Spleen (tissue), 11 donors: ENCODE measurements around the gene PANX2. TPM values are rescaled to one million over a fixed set of nuclear protein-coding genes. Genes with fewer than 3 reads are reported as not detected.
"Not testable (repeated sequence)": the region's sequence is repeated elsewhere in the genome, so short reads cannot be mapped to it uniquely, and the experiment has no call there.

Experiments
- DNase-seq: peaks from one replicate; pipeline ENCODE4 v3.0.0-alpha.2; 2020
- H3K27ac ChIP-seq, 8 donors: fragments of 200-600 bp; sonication (generic) in 7 of 8; 1 replicate in 4 of 8; 2 replicates in 4 of 8; pipeline versions ENCODE4 v1.5.0 to v1.8.0; 2016 to 2021; ENCODE audit warnings: inconsistent platforms in 4 of 8, mild to moderate bottlenecking in 4 of 8, moderate library complexity in 1 of 8
- H3K27me3 ChIP-seq, 7 donors: fragments of 200-600 bp; sonication (generic) in 6 of 7; replicated peaks in 1 of 7; 1 replicate in 4 of 7; 2 replicates in 3 of 7; pipeline versions ENCODE4 v1.5.0 to v1.8.0; 2016 to 2021; ENCODE audit warnings: inconsistent platforms in 3 of 7, mild to moderate bottlenecking in 1 of 7
- H3K36me3 ChIP-seq, 6 donors: fragments of 200-600 bp; sonication (generic) in 5 of 6; 1 replicate in 4 of 6; 2 replicates in 2 of 6; pipeline versions ENCODE4 v1.5.0 to v1.8.0; 2016 to 2021; ENCODE audit warnings: inconsistent platforms in 2 of 6
- H3K4me1 ChIP-seq, 6 donors: fragments of 200-600 bp; sonication (generic) in 5 of 6; 1 replicate in 3 of 6; 2 replicates in 3 of 6; pipeline versions ENCODE4 v1.5.0 to v1.8.0; 2016 to 2021; ENCODE audit warnings: inconsistent platforms in 3 of 6
- H3K4me3 ChIP-seq, 8 donors: fragments of 200-600 bp; sonication (generic) in 7 of 8; 1 replicate in 4 of 8; 2 replicates in 4 of 8; pipeline versions ENCODE4 v1.5.0 to v1.8.0; 2016 to 2021; ENCODE audit warnings: inconsistent platforms in 4 of 8, mild to moderate bottlenecking in 4 of 8, moderate library complexity in 2 of 8
- H3K9me3 ChIP-seq, 8 donors: fragments of 200-600 bp; sonication (generic) in 7 of 8; 1 replicate in 4 of 8; 2 replicates in 4 of 8; pipeline versions ENCODE4 v1.5.0 to v1.8.0; 2016 to 2021; ENCODE audit warnings: inconsistent platforms in 4 of 8
- POLR2A ChIP-seq, 3 donors: fragments of 450-650 bp; IDR thresholded peaks; one replicate each; pipeline ENCODE4 v1.5.1; 2017; ENCODE audit warnings: antibody characterized with exemption in 3 of 3, mild to moderate bottlenecking in 1 of 3
- POLR2AphosphoS5 ChIP-seq, 3 donors: sonication (generic); formaldehyde crosslinking; IDR thresholded peaks; one replicate each; pipeline ENCODE4 v1.5.1; 2017; ENCODE audit warnings: antibody characterized with exemption in 3 of 3
- WGBS, 5 donors: extraction: QIAGEN DNeasy Blood & Tissue Kit in 3 of 5; methylation state at CpG; one replicate each; pipeline versions ENCODE4 v1.1.5 to v1.1.7; 2013 to 2018; 5-methylcytosine and 5-hydroxymethylcytosine counted together
- intact Hi-C: fragments of 100-400 bp; cut with DNase I; formaldehyde crosslinking; loops from one replicate; pipeline ENCODE4 v1.15.0; 2023; ENCODE audit warnings: low total_unique reads
- polyA plus RNA-seq, 3 donors: library from polyadenylated mRNA; stranded (reverse); fragments of 200-250 nt; gene quantifications; one replicate each; pipeline ENCODE4 v1.2.1, GENCODE V29; 2013
- total RNA-seq, 7 donors: library from RNA; depleted of rRNA in 3 of 7; stranded (reverse); fragments of >200 nt in 3 of 7; fragmentation: NEBNext Ultra II Directional in 4 of 7; extraction: Animal tissue kit (Norgen Biotek cat#: 25700) in 4 of 7; gene quantifications; one replicate each; pipeline versions ENCODE4 v1.1.0 to v1.2.1, GENCODE V29; 2016 to 2021
- TF ChIP-seq, protein P1 (sequence below), 11 experiments: fragments of 200-600 bp in 7 of 11; fragments of 450-650 bp in 4 of 11; sonication (generic) in 4 of 11; IDR thresholded peaks in 8 of 11; conservative IDR thresholded peaks in 3 of 11; 1 replicate in 7 of 11; 2 replicates in 4 of 11; pipeline versions ENCODE4 v1.4.0 to v1.8.0; 2016 to 2021; ENCODE audit warnings: antibody characterized with exemption in 11 of 11, inconsistent platforms in 4 of 11, mild to moderate bottlenecking in 1 of 11
- donor health status: healthy with polysubstance abuse.
- donor health status: DM: no; HTN: no; CAD: no; lungs with moderate emphysema.
- donor health status: DM: no; HTN: no; CAD: no.
- donor health status: Bipolar disorder and iron deficiency.
- donor health status: healthy.
- donor health status: DM: no; HTN: no; CAD: no.
- donor health status: DM: yes; HTN: yes; CAD: no.

Gene PANX2
- total and polyA plus RNA-seq, 10 donors, result 0.11 to 4.6 (median 1.6) TPM

DNA sequence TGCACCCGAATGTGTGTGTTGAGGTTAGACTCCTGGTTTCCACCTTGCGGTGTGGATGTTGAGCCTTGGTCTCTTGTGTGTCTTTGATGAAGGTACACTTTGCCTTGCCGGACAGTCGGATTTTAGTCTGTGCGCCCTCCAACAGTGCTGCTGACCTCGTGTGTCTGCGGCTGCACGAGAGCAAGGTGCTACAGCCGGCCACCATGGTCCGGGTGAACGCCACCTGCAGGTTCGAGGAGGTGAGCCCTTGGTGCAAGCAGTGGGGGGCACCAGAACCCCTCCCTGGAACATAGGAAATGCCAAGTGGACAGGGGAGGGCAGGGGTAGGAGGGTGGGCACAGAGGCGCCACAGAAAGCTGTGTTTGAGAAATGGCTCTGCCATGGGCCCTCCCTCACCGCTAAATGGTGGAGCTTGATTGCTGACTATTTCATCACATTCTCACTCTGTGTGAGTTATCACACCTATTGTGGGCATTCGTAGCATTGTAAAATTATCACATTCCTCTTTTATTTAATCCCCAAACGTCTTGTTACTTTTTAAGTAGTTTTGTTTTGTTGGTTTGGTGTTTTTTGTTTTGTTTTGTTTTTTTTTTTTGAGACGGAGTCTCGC is 26.4 kb upstream of the PANX2 start:
- DNase-seq, result no peak
- Histone ChIP-seq H3K4me3 (no peak overlapping the region), H3K27me3 (peaks cover 0 to 32% (median 0%) of the 10 kb centered on the region in 7 donors), H3K4me1 (peaks cover 0 to 29% (median 6%) of the 10 kb centered on the region in 6 donors), H3K27ac (no peak overlapping the region), H3K36me3 (no peaks in the 10 kb centered on the region), H3K9me3 (no peaks in the 10 kb centered on the region)
- WGBS, 5 donors, result 79 to 89% (median 84%) methylated on average over 12 to 18 of the region's 18 CpGs
- intact Hi-C loops, result no loop called here
- TF ChIP-seq, protein P1, sequence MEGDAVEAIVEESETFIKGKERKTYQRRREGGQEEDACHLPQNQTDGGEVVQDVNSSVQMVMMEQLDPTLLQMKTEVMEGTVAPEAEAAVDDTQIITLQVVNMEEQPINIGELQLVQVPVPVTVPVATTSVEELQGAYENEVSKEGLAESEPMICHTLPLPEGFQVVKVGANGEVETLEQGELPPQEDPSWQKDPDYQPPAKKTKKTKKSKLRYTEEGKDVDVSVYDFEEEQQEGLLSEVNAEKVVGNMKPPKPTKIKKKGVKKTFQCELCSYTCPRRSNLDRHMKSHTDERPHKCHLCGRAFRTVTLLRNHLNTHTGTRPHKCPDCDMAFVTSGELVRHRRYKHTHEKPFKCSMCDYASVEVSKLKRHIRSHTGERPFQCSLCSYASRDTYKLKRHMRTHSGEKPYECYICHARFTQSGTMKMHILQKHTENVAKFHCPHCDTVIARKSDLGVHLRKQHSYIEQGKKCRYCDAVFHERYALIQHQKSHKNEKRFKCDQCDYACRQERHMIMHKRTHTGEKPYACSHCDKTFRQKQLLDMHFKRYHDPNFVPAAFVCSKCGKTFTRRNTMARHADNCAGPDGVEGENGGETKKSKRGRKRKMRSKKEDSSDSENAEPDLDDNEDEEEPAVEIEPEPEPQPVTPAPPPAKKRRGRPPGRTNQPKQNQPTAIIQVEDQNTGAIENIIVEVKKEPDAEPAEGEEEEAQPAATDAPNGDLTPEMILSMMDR (IDR thresholded peaks at IDR 0.05 in 8 of 11, conservative IDR thresholded peaks at IDR 0.05 in 3 of 11), result no peak
- TF ChIP-seq POLR2AphosphoS5 (IDR thresholded peaks at IDR 0.05) (no peak), POLR2A (IDR thresholded peaks at IDR 0.05) (no peak)

DNA sequence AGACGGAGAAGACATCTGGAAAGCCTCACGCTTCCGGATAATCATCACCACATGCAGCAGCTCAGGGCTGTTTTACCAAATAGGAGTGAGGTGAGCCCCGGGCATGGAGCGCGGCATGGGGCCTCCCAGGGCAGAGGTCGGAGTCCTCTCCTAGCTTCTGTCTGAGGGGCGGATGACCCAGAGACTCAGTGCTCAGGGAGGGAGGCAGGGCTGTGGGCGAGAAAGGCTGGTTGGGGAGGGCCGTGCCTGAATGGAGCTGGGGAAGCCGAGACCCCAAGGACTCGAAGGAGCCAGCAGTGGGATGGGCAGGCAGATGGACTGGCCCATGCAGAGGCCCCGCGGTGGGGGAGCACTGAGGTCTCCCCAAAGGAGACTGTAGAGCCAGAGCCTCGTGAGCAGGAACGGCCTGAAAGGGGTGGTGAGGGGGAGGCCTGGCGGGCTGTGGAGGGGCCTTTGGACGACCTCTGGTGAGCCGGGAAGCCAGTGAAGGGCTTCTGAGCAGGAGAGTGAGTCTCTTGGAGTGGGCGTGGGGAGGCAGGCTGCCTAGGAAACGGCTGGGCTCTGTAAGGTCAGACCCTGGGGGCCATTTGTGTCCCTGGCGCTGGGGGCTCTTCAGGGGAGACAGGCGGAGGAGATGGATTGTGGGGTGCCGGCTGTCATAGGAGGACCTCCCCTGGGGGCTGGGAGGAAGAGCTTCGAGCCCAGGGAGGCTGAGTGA is 24.7 kb upstream of the PANX2 start:
- H3K4me3 ChIP-seq, result no peak overlapping the region
- 67 to 81% (median 73%) methylated on average over 25 of the region's 25 CpGs for WGBS, 5 donors
- intact Hi-C loops, result no loop called here

DNA sequence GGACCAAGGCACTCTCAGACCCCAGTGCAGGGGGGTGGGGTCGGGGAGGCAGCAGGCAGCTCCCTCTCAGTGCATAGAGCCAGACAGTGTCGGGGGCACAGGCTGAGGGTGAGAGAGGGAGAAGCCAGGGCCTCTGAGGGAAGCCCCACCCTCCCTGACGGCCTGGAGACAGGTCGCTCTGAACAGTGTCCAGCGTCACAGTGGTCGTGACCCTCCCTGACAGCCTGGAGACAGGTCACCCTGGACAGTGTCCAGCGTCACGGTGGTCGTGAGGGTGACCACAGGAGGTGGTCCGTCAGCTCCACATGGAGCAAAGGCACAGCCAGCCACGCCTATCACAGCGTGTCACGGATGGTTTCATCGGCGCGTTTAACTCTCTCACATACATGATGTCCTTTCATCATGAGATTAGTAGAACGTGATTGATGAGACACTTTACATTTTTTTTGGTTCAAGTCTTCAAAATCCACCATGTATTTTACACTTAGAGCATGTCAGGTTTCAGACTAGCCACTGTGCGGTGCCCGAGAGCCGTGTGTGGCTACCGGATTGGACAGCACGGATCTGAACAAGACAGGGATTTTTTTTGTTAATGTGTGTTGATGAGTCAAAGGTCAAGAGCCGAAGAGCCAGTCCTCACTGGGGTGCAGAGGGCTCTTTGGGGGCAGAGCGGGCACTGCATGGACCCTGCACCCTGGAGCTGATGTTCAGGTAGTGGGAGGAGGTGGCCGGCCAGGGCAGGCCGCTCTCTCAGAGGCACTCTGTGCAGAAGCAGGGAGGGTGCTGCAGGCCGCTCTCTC is 23.9 kb upstream of the PANX2 start:
- 63 to 75% (median 67%) methylated on average over 23 to 27 of the region's 27 CpGs for WGBS, 5 donors
- intact Hi-C loops, result no loop called here

More for the DNA sequence above, 24.7 kb upstream of the PANX2 start:
- Histone ChIP-seq H3K36me3 (no peaks in the 10 kb centered on the region), H3K9me3 (no peaks in the 10 kb centered on the region), H3K4me1 (peaks cover 0 to 33% (median 9%) of the 10 kb centered on the region in 6 donors), H3K27me3 (peaks cover 0 to 44% (median 0%) of the 10 kb centered on the region in 7 donors), H3K27ac (no peak overlapping the region)
- no peak for DNase-seq
- TF ChIP-seq, protein P1 (IDR thresholded peaks at IDR 0.05 in 8 of 11, conservative IDR thresholded peaks at IDR 0.05 in 3 of 11), result no peak
- no peak for TF ChIP-seq POLR2A (IDR thresholded peaks at IDR 0.05)
- no peak for TF ChIP-seq POLR2AphosphoS5 (IDR thresholded peaks at IDR 0.05)

DNA sequence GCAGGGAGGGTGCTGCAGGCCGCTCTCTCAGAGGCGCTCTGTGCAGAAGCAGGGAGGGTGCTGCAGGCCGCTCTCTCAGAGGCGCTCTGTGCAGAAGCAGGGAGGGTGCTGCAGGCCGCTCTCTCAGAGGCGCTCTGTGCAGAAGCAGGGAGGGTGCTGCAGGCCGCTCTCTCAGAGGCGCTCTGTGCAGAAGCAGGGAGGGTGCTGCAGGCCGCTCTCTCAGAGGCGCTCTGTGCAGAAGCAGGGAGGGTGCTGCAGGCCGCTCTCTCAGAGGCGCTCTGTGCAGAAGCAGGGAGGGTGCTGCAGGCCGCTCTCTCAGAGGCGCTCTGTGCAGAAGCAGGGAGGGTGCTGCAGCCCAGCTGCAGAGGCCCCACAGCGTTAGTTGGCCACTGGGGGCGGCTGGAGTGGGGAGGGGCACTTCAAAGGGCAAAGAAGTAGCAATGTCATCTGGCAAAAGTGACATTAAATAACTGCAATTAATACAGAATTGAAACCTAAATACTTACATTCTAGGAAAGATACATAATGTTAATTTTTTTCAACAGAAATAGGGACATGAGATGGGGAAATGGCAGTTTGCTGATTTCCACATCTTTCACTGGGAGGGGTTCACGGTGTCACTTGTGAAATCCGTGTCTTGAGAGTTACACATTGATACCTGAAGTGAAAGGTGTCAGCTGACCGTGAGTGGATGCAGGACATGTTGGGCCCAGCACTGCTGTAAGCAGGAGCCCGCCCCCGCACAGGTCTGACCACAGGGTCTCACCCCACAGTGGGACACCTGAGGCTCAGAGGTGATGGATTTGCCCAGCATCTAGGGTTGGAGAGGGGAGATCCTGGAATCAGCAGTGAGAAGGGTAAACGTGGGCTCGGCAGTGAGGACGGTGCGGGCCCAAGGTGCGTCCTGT is 23.0 kb upstream of the PANX2 start:
- H3K4me3 ChIP-seq, DNase-seq, H3K36me3 ChIP-seq, H3K27ac ChIP-seq, intact Hi-C loops, H3K9me3 ChIP-seq: not testable (repeated sequence)
- peaks cover 0 to 33% (median 9%) of the 10 kb centered on the region in 6 donors for H3K4me1 ChIP-seq
- 45 to 80% (median 70%) methylated on average over 13 to 16 of the region's 26 CpGs for WGBS, 5 donors
- peaks cover 0 to 37% (median 0%) of the 10 kb centered on the region in 7 donors for H3K27me3 ChIP-seq

More for the DNA sequence above, 23.9 kb upstream of the PANX2 start:
- H3K36me3 ChIP-seq, result no peaks in the 10 kb centered on the region
- DNase-seq, result no peak
- no peak overlapping the region for H3K27ac ChIP-seq
- no peaks in the 10 kb centered on the region for H3K9me3 ChIP-seq
- H3K4me3 ChIP-seq, result no peak overlapping the region
- TF ChIP-seq POLR2AphosphoS5 (IDR thresholded peaks at IDR 0.05), result no peak
- TF ChIP-seq, protein P1 (IDR thresholded peaks at IDR 0.05 in 8 of 11, conservative IDR thresholded peaks at IDR 0.05 in 3 of 11), result peak in 10 of 11 experiments; percentile 16 to 56 (median 50)
- no peak for TF ChIP-seq POLR2A (IDR thresholded peaks at IDR 0.05)
- H3K27me3 ChIP-seq, result peaks cover 0 to 44% (median 0%) of the 10 kb centered on the region in 7 donors
- H3K4me1 ChIP-seq, result peaks cover 0 to 33% (median 9%) of the 10 kb centered on the region in 6 donors
